ENCODE measurements around the gene ABCA9.
"Not testable (repeated sequence)": the region's sequence is repeated elsewhere in the genome, so short reads cannot be mapped to it uniquely, and the experiment has no call there.

ABCA9 gene

GRCh38 chr17:68944435-68945035, 116.2 kb downstream of the ABCA9 start:
- no peak for DNase-seq

GRCh38 chr17:68943812-68944182, 116.9 kb downstream of the ABCA9 start:
- not testable (repeated sequence) for DNase-seq

- no peak for DNase-seq
Observed at GRCh38 chr17:68943123-68943811, 117.5 kb downstream of the ABCA9 start.

- DNase-seq = no peak
Observed at GRCh38 chr17:68942389-68942788, 118.3 kb downstream of the ABCA9 start.

GRCh38 chr17:68941761-68942160, 119.0 kb downstream of the ABCA9 start:
- no peak for DNase-seq

- no peak for DNase-seq
Observed at GRCh38 chr17:68939195-68939594, 121.5 kb downstream of the ABCA9 start.

- DNase-seq = no peak
Observed at GRCh38 chr17:68937890-68938514, 122.7 kb downstream of the ABCA9 start.

- DNase-seq = no peak
Observed at GRCh38 chr17:68927516-68927915, 133.2 kb downstream of the ABCA9 start.

GRCh38 chr17:68924793-68925720, 135.7 kb downstream of the ABCA9 start:
- DNase-seq = no peak
